NT2/D1 (cell line): ENCODE data around the gene ZFR2.

Experiments used
- SUZ12 ChIP-seq: IDR thresholded peaks from 2 replicates; pipeline ENCODE4 v1.6.1; 2011; ENCODE audit not compliant: insufficient read length, insufficient read depth; ENCODE audit errors: extremely low read depth
- YY1 ChIP-seq: IDR thresholded peaks from 2 replicates; pipeline ENCODE4 v1.6.1; 2011; ENCODE audit not compliant: insufficient read length, insufficient read depth
- ZNF274 ChIP-seq: IDR thresholded peaks from 2 replicates; pipeline ENCODE4 v1.6.1; 2011; ENCODE audit warnings: mild to moderate bottlenecking, low read depth, low read length

DNA sequence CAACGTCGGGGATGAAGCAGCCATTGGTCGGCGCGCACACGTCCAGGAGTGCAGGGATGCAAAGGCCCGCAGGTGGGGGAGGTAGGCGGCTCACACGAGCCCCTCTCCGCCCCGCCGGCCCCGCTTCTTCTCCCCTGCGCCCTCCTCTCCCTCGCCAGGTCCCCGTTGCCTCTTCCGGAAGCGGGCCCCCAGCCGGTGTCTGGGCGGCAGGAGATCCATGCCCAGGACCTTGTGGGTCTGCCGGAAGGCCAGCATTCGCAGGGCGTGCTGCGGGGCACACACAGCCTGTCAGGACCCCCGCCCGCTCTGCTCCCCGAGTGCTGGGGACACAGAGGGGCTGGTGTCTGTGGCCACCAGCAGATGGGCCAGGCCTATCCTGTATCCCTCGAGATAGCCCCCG lies 63.0 kb downstream of the ZFR2 start:
- TF ChIP-seq YY1 (no peak), SUZ12 (no peak), ZNF274 (no peak)
